Measurements from ENCODE around the gene ARHGAP35. TPM values are rescaled to one million over a fixed set of nuclear protein-coding genes. Genes with fewer than 3 reads are reported as not detected.

ARHGAP35 gene
- total and polyA plus RNA-seq, 2 donors (not counting 3 experiments of a cell fraction or from before 2014, with no cell fraction given) = 25.7 to 51.3 TPM

DNA sequence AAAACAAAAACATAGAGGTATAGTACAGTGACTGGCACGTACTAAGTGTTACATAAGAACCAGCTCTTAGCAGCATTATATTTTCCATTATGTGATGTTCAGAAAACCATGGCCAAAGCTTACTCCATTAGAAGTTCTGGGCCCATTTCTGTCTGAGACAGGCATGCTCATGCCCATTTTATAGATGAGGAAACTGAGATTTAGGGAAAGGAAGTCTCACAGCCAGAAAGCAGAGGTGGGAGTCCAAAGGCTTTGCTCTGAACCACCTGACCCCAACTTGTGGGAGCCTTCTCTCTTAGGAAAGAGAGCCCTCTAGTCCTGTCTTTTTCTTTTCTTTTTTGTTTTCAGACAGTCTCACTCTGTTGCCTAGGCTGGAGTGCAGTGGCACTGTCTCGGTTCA lies 12.4 kb upstream of the ARHGAP35 start:
- DNase-seq (ENCODE audit: low read depth, low spot score) = no peak
- no peaks in the 10 kb centered on the region for H3K9me3 ChIP-seq (replicated peaks; ENCODE audit: control insufficient read depth, insufficient read depth, low read length)
- no peaks in the 10 kb centered on the region for H3K27me3 ChIP-seq (ENCODE audit: control insufficient read depth in 2 of 2, insufficient read depth in 2 of 2, low read length in 2 of 2)
- intact Hi-C loops (cut with micrococcal nuclease) (no loop called here), dilution Hi-C loops (cut with MboI; ENCODE audit: extremely low pct_ligation_motif_present, low sequenced_read_pairs) (no loop called here)
- H3K4me3 ChIP-seq (replicated peaks in 1 of 3; ENCODE audit: insufficient read depth in 1 of 3, low read depth in 1 of 3, low read length in 3 of 3) = no peak overlapping the region
- no peaks in the 10 kb centered on the region for H4K20me1 ChIP-seq (replicated peaks; ENCODE audit: control insufficient read depth, extremely low read depth, insufficient read depth, low read length)
- peaks cover 5 to 10% of the 10 kb centered on the region in 2 experiments for H3K36me3 ChIP-seq (ENCODE audit: control insufficient read depth in 2 of 2, extremely low read depth in 1 of 2, insufficient read depth in 2 of 2, low read length in 2 of 2)
- H2AFZ ChIP-seq (ENCODE audit: low read depth, low read length) = no peak overlapping the region
- H3K79me2 ChIP-seq (ENCODE audit: control insufficient read depth, insufficient read depth, low read length) = peaks cover 33% of the 10 kb centered on the region
- CTCF ChIA-PET = interaction anchor here (1.1 kb wide), 1 partner anchor 143 kb away, joined by 3 read pairs; no protein-coding TSS in a partner anchor
- H3K4me2 ChIP-seq (ENCODE audit: insufficient read depth, low read length) = no peak overlapping the region
- H3K9me1 ChIP-seq (replicated peaks; ENCODE audit: control insufficient read depth, extremely low read depth, insufficient read depth, low read length) = no peaks in the 10 kb centered on the region
- peak overlapping the region; percentile 73 for H3K27ac ChIP-seq (ENCODE audit: insufficient read depth, low read depth, low read length)
- TF ChIP-seq MYC (IDR thresholded peaks at IDR 0.05; ENCODE audit: low read depth, low read length) = no peak
- TF ChIP-seq POLR2AphosphoS5 (IDR thresholded peaks at IDR 0.05; ENCODE audit: insufficient read depth, low read depth, low read length) = no peak
- no peak for TF ChIP-seq EZH2 (IDR thresholded peaks at IDR 0.05; ENCODE audit: borderline replicate concordance, low read depth, low read length, severe bottlenecking)
- TF ChIP-seq, protein P1, sequence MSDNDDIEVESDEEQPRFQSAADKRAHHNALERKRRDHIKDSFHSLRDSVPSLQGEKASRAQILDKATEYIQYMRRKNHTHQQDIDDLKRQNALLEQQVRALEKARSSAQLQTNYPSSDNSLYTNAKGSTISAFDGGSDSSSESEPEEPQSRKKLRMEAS (IDR thresholded peaks at IDR 0.05; ENCODE audit: insufficient read depth, insufficient read length) = no peak
- no peak for TF ChIP-seq GATA2 (IDR thresholded peaks at IDR 0.05; ENCODE audit: insufficient read depth, insufficient read length, low read depth, low read length)
- TF ChIP-seq, protein P2, sequence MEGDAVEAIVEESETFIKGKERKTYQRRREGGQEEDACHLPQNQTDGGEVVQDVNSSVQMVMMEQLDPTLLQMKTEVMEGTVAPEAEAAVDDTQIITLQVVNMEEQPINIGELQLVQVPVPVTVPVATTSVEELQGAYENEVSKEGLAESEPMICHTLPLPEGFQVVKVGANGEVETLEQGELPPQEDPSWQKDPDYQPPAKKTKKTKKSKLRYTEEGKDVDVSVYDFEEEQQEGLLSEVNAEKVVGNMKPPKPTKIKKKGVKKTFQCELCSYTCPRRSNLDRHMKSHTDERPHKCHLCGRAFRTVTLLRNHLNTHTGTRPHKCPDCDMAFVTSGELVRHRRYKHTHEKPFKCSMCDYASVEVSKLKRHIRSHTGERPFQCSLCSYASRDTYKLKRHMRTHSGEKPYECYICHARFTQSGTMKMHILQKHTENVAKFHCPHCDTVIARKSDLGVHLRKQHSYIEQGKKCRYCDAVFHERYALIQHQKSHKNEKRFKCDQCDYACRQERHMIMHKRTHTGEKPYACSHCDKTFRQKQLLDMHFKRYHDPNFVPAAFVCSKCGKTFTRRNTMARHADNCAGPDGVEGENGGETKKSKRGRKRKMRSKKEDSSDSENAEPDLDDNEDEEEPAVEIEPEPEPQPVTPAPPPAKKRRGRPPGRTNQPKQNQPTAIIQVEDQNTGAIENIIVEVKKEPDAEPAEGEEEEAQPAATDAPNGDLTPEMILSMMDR (IDR thresholded peaks at IDR 0.05; ENCODE audit: extremely low read depth in 1 of 2, insufficient read depth in 1 of 2, low read depth in 1 of 2, low read length in 2 of 2) = no peak
- TF ChIP-seq JUN (IDR thresholded peaks at IDR 0.05; ENCODE audit: borderline replicate concordance, insufficient read depth, insufficient read length, low read depth) = no peak
- TF ChIP-seq POLR2A (IDR thresholded peaks at IDR 0.05; ENCODE audit: low read depth, low read length) = no peak
- no peak for TF ChIP-seq FOS (IDR thresholded peaks at IDR 0.05; ENCODE audit: borderline replicate concordance, insufficient read depth, low read length)
- peaks cover 10% of the 10 kb centered on the region for H3K4me1 ChIP-seq (ENCODE audit: control insufficient read depth, extremely low read depth, insufficient read depth, low read length)
- no peak overlapping the region for H3K9ac ChIP-seq (replicated peaks; ENCODE audit: extremely low read depth, insufficient read depth, low read length)
- FAIRE-seq = no peak
- BruUV-seq (replicated peaks) = no TSS peak
- POLR2A ChIA-PET = interaction anchor here (0.5 kb wide), 1 partner anchor 8 kb away, joined by 4 read pairs; no protein-coding TSS in a partner anchor
